ENCODE measurements around the gene KIF12.
A peak's percentile ranks its signal among the peaks of the same experiment; 100 is the strongest.
"Not testable (repeated sequence)": the region's sequence is repeated elsewhere in the genome, so short reads cannot be mapped to it uniquely, and the experiment has no call there.

KIF12 gene

DNA sequence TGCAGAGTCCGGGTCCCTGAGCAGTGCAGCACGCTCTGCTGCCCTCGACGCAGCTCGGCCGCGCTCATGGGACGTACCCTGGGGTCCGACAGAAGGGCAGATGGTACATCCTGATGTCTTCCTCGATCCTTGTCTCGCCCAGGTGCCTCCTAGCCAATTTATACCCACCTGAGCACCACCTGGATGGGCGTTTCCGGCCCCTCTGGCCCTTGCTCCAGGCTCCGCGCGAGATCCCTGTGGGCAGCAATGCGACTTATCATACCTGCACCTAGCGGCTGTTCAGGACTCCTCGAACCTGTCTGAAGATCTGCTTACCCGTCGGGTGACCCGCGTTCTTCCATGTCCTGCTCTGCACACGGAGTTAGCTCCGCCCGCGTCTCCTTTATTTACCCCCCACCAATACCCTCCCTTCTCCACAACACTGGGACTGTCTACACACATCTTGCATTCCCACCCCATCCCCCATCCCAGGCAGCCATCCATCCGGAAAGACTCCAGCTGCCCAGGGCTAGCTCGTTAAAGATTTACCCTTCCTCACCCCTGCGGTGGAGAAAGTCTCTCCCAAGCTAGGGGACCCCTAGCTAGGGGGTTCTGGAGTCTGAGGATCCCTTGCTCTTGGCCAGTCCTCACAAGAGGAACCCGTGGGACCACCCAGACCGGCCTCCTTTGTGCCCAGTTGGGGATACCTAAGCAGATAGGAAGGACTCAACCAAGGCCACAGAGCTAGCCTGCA, at the start of gene KIF12:
Gene KIF12, minus strand, starts transcription at position 357 of the 733 bp plus-strand sequence. Its CDS starts 16 bp downstream, at position 341.
- DNase-seq (ENCODE audit: low spot score), result peak; percentile 65

DNA sequence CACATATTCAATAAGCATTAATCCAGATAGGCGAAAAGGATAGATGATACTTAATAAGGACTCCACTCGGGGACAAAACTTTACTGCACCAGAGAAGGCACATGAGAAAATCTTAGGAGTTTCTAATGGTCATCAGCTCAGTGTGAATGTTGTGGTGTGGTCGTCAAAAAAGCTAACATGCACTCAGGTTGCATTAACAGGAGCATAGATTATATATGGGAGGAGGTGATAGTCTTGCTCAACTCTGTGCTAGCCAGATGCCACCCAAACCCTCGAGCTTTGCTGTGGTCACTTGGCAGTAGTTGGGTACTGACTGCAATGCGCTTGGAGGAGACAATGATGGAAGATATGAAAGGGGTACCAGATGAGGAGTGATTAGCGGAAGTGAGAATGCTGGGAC, 47.6 kb upstream of the KIF12 start:
- no peak for DNase-seq (ENCODE audit: low spot score)

DNA sequence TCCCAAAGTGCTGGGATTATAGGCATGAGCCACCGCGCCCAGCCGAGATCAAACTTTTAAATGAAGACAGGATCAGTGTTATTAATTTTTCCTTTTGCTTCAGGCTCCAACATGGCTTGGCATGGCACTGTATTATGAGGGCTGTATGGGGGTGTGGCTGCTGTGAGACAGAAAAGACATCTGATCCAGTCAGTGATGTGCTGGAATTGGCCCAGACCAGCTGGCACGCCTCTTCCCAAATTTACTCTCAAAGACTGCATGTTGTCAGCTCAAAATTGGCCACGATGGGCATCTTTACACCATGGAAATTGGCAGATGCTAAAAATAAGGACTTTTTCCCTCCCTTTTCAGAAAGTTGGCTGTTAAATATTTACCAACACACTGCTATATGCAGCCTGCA, 44.1 kb upstream of the KIF12 start:
- DNase-seq (ENCODE audit: low spot score), result no peak

DNA sequence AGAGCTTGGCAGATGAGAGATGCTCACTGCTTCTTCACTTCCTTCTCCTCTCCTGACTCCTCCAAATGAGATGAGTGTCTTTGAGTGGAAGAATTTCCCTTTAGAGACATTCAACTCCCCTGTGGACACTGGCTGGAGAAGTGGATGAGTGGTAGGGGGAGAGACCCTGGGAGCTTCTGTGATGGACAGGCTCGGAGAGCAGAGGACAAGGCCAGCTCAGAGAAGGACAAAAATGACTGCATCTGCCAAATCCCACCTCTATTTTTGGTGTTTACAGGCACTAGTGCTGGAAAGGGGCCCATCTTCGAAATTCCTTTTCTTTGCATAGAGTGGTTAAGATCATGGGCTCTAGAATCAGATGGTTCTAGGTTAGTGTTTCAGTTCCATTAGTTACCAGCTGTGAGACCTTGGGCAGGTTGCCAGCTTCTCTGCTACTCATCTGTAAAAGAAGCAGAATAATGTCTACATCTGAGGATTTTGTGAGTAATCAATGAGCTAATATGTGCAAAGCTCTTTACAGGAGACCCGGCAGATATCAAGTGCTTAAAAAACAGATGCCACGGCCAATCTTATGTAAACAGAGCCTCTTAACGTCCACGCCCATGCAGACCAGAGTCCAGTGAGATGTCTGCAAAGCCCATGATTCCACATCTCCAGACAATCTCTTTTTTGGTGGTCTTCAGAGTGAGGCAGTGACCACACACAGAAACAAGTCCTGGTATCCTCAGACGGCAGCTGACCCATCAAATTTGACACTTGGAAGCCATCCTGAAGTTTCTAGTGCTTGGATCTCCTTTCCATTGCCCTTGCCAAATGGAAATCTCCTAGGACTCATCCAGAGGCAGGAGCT, 42.7 kb upstream of the KIF12 start:
- DNase-seq (ENCODE audit: low spot score), result no peak

DNA sequence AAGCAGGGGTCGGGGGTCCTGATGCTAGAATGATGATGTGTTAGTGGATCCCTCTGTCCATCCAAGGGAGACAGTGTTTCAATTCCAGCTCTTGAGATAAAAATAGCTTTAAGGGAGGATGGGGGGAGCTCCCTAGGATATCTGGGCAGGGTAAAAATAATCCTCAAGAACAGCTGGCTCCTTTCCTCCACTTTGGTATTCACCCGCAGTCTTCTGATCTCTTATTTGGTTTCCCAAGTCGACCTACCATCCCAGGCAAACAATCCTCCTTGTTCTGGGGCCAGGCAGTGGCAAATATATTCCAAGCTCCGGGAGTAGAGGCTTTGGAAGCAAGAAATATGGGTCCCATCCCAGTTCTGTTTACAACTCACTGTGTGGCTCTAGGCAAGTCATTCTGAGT, 41.8 kb upstream of the KIF12 start:
- no peak for DNase-seq (ENCODE audit: low spot score)

DNA sequence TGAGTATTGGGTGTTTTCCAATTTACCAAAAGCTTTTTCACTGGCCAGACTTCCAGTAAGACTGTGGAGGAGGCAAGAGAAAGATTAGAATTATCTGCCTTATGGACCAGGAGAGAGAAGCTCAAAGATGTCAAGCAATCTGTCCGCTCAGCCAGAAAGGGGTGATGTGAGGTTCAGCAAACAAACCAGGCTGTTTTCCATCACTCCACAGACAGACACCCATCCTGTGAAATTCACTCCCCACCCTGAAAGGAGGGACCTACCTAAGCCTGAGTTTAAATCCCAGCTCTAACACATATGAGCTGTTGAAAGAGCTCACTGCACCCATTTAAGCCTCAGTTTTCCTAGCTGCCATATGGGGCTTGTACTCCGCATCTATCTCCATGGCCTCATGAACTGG, 41.3 kb upstream of the KIF12 start:
- no peak for DNase-seq (ENCODE audit: low spot score)

DNA sequence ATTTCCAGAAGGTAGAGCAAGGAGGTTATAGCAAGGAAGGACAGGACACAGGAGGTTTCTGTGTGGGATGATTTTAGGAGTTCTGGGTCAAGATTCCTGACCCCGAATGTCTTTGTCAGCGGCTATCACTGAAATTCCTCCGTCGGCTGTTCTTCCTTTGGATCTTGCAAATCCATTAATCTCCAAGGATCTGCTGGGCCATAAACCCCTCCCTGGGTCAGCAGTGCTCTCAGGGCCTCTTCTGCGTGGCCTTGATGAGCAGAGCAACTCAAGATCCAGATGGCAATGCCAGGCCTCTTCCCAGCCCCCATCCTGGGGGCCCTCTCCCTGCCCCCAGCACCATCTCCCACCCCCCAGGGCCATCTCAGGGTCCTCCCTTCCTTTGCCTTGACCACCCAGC, 40.0 kb upstream of the KIF12 start:
- DNase-seq (ENCODE audit: low spot score), result no peak

DNA sequence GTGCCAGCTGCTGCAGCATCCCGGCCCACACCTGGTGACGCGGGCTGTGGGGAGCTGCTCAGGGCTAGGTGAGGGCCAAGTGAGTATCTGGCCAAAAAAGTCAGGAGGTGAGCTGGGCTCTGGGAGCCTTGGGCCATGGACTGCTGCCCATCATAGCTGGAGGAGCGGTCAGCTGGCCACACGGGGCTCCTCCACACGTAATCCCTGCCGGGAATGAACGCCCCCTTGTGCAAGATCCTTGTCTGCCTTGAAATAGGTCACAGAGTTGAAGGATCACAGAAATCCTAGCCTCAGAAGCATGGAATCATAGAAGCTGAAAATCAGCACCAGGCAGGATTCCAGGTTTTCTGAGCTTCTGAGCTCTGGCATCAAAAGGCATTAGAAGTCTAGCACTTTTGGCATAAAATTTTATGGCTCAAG, 39.5 kb upstream of the KIF12 start:
- DNase-seq (ENCODE audit: low spot score), result no peak

DNA sequence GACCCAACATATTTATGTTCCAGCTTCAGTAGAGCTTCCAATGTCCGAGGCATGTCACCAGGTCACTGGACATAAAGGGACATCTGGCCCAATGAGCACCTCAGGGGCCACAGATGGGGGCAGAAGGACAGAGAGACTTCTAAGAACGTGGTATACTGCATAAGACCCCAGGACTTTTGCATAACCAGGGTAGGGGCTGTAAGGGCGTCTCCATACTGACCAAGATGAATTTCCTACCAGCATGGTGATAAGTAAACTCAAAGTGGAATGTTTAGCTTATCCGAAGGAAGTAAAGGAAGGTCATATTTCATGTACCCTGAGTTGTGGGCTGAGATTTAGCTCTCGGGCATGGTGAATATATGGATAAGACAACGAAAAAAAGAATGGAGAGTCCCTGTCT, 38.7 kb upstream of the KIF12 start:
- DNase-seq (ENCODE audit: low spot score), result no peak

DNA sequence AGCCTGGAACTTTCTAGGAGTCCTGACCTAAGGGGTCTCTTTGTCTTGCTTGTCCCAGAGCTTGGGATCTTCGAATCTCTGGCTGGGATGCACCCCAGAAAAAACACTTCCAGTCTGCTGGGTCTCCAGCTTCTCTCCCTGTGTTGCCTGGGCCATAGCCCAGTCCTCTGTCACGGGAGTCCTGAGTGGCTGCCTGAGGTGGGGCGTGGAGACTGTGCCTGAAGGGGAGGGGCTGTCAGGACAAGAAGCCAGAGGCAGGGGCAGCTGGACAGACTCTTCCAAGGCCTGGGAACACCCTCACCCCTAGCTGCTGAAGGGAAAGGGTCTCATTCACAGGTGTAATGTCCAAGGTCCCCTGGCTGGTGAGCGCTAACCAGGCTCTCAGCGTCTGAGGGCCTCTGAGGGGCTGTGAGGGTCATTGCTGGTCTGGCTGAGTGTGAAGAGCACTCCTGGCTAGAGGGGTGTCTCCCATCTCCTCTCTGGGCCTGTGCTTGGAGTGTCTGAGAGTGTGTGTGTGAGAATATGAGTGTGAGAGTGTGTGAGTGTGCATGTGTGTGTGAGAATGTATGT, 35.8 kb upstream of the KIF12 start:
- no peak for DNase-seq (ENCODE audit: low spot score)

DNA sequence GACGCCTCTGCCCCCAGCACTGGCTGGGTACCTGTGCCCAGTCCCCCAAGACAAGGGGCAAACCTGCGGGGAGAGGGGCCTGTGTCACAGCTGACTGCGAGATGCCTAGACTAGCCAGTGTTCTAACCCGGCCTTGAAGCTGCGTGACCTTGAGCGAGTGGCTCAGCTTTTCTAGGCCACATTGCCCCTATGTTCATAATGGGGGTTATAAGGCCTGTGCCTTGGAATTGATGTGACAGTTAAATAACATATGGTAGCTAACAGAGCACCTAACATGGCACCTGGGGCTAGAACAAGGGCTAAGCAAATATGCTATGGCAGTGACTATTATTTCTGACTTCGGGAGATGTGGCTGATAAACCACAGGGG, 33.4 kb upstream of the KIF12 start:
- DNase-seq (ENCODE audit: low spot score), result no peak

DNA sequence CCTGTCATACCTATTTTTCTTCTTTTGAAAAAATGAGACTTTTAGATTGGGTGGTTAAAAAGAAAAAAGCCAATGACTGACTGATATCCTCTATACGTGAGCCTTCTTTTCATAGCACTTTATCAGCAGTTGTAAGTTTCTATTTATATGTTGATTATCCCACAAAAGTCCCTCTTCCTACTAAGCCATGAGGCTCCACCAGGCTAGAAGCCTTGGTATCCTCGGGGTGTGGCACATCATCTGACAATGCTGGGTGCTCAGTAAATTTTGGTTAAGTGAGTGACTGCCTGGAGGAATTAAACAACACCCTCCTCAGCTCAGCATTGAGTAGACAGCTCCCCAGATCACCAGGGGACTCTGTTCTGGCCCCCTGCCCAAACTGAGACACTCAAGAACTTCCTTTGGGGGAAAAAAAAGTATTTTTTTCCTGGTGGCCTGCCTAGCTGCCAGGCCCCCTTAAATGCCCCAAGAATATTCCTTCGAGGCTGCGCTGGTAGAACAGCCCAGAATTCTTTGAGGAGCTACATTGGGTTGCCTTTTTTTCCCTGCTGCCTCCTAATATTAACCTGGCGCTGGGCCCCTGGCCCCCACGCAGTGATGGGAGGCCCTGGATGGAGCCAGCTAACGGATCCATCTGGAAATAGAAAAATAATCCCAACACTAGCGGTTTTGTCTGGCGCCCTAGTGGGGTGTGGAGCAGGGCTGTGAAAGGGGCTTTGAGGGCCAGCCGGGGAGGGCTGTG, 32.9 kb upstream of the KIF12 start:
- no peak for DNase-seq (ENCODE audit: low spot score)

DNA sequence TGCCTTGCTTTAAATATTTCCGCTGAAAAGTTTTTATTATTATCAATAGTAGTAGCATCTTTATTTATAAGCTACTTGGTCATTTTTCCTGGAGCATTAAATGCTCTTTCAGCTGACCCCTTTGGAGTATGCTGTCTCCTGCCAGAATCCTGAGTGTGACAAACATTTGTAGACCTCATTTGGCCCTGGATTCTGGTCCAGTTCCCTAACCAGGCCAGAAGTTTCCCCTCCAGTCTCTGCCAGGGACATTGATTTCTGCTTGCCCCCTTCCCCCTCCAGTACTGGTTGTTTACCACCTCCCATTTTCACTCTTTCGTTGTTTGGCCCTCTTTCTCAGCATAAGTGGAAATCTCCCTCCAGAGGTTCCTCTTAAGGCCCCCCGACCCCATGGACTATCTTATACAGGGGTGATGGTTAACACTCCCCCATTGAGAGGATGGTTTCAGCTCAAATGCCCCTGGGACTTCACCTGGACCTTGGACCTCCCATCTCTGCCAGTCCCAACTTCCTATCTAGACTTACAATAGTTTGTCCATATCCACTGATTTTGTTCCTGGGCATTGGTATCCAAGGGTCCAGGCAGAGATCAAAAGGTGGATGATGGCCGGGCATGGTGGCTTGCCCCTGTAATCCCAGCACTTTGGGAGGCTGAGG, 31.7 kb upstream of the KIF12 start:
- no peak for DNase-seq (ENCODE audit: low spot score)

DNA sequence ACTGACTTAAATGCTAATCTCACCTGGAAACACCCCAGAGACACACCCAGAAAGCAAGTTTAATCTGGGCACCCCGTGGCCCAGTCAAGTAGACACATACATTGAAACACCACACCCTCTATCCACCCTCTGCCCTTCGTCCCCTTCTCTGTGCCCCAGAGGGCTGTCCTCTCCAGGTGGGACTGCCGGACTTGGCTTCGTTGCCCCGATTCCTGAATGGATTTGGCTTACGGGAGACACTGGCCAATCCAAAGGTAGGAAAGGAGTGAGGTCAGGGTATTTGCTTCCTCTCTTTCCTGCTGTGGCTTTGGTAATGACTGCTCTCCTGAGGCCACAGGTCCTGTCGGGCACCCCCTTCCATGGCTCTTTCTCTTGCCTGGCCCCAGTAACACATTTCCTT, 31.0 kb upstream of the KIF12 start:
- DNase-seq (ENCODE audit: low spot score), result no peak

DNA sequence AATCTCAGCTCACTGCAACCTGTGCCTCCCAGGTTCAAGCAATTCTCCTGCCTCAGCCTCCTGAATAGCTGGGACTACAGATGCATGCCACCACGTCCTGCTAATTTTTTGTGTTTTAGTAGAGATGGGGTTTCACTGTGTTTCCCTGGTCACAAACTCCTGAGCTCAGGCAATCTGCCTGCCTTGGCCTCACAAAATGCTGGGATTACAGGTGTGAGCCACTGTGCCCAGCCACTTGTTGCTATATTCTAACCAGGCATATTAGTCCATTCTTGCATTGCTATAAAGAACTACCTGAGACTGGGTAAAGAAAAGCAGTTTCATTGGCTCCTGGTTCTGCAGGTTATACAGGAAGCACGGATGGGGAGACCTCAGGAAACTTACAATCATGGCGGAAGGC, 29.7 kb upstream of the KIF12 start:
- DNase-seq (ENCODE audit: low spot score), result not testable (repeated sequence)

DNA sequence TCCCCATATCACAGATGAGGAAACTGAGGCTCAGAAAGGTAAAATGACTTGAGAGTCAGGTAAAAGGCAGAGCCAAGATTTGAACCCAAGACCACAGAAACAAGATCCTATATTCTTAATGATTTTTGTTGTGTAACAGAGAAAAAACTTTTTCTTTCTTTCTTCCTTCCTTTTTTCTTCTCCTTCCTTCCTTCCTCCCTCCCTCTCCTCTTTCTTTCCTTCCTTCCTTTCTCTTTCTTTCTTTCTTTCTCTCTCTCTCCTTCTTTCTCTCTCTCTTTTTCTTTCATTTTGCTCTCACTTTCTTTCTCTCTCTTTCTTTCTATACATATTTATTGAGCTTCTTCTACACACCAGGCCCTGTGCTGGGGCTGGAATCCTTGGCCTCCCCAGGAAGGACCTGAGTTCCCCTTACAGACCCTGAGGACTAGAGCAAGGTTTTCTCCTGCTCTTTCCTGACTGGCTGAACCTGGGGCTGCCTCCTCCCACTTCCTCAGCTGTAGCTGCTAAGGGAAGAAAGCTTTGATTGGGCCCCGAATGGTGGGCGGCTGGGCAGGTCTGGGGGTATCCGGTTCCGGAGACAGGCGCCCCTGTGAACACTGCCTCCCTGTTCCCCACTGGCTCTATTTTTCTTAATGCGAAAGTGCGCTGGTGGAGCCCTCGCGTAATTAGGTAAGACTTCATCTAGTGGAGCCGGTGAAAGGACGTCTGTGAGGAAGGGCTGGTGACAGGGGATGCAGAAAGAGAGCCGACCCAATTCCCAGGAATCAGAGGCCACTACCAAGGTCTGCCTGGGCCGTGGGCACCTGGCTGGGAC, 27.4 kb upstream of the KIF12 start:
- no peak for DNase-seq (ENCODE audit: low spot score)

DNA sequence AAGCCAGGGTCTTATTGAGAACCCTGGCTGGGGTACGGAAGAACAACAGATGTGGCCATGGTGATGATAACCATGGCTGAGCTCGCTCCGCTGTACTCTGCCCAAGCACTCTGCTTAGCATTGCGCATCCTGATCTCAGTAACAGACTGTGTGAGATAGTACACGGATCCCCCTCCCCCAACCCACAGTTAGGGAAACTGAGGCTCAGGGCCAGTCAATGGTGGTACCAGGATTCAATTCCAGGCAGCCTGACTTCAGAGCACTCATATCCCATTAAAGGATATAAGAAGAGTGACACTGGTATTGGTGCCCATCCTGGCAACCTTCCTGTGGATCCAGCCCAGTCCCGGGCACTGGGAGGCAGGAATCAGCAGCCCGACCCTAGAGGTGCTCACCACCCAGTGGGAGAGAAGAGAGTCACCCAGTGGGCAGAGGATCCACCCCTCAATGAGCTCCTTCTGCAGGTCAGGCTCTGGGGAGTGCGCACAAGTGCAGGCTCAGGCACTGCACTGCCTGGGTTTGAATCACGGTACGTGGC, 26.5 kb upstream of the KIF12 start:
- no peak for DNase-seq (ENCODE audit: low spot score)

DNA sequence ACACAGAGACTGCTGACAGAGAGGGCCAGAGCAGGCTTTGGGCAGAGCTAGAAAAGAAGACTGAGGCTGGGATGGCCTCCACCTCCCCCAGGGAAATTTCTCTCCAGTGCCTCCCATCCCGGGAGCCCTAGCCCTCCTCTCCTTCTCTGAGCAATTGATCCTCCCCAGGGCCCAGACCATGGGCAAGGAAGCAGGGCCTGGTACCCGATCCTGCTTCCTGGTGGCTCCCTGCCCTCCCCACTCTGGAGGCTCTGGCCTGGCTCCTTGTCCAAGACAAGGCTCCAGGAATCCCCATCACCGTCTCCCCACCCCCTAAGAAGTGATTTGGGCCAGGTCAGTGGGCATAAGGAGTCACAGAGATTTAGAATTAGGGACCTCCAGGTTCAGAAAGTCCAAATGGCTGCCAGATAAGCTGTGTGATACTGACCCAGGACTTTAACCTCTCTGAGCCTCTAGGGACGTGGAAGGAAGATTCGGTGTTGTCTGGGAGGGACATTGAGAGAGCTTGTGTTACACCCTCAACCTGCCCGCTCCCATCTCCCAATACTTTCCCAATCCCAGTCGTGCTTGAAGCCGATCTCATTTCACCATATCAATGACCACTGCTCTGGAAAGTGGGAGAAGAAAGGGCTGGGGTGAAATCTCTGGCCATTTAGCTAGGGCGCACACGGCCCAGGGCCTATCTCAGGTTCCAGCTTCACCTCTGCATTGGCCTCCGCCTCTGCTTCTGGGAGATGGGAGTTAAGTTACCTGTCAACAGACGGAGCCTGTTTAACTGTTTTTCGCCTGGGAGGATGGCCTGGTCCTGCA, 25.8 kb upstream of the KIF12 start:
- no peak for DNase-seq (ENCODE audit: low spot score)

DNA sequence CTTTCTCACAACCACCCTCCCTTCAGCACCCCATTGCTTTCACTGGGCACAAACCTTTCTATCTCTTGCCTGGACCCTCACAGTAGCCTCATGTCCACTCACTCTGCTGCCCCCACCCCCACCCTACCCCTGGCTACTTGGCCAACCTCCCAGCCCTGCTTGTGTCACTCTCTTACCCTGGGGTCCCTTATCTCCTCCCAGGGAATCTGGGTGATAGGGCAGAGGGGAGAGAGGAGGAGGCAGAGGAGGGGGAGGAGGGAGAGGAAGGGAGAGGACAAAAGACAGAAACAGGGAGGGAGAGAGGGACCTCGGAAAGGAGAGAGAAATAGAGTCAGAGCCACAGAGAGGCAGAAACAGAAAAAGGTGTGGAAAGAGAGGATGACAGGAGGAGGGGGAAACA, 25.0 kb upstream of the KIF12 start:
- DNase-seq (ENCODE audit: low spot score), result no peak

All from D341Med (cell line).